RPMI8226 (cell line): ENCODE measurements around the gene BCO2.

Experiments
- DNase-seq: peaks from one replicate; pipeline ENCODE4 v3.0.0-alpha.2; 2015

BCO2 gene

DNA sequence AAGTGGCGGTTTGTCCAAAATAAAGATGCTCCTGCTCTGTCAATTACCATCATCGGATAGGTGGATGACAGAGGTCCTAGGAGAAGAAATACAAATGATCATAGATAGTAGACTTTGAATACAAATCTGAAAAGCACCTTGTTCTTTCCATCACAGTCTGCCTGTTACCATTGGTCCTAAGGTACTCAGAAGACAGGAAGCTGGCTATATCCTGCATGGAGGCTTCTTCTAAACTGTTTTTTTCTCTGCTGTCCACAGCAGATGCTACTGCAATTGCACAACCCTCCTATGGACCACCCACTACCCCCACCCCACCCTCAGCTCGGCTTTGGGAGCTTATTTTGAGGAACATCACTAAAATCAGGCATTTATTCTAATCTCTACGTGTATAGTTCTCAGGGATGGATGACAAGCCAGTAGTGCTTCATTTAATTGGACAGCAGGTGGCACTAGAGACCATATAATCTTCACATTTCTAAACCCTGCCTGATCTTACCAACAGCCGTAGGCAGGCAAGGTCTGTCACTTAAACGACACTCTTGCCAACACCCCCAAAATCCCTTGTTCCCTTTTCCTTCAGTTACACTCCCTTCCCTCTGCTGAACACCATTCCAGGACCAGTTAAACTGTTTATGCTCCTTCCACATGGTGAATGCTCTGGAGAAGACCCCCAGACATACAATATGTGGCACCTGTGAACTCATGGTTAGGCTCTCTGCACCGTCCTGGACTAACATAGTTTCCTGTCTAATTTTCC is 44.3 kb downstream of the BCO2 start:
- peak; percentile 76 for DNase-seq

DNA sequence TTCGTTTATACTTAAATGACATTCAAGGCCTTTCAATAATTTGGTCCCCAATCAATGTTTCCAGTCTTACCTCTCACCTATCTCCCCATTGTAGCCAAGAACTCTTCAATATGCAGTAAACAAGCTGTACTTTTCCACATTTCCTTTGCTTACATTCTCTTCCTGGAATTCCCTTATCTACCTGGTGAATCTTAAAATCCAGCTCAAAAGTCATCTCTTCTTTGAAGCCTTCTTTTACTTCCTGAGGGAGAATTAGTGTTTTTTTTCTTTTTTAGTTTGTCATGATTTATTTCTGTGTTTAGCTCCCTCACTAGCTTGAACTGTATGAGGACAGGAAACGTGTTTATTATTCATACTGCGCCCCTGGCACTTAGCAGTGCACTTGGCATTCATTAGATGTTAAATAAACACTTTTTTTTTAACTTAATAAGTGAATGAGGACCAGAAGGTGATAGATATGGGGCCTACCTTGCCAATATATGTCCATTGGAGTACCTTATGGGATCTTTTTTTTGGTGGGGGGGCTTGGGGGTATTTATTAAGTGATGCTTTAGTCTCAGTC is 46.0 kb downstream of the BCO2 start:
- no peak for DNase-seq

- DNase-seq = no peak
These were observed 47.0 kb downstream of the BCO2 start for GRCh38 chr11:112222303-112222702.

DNA sequence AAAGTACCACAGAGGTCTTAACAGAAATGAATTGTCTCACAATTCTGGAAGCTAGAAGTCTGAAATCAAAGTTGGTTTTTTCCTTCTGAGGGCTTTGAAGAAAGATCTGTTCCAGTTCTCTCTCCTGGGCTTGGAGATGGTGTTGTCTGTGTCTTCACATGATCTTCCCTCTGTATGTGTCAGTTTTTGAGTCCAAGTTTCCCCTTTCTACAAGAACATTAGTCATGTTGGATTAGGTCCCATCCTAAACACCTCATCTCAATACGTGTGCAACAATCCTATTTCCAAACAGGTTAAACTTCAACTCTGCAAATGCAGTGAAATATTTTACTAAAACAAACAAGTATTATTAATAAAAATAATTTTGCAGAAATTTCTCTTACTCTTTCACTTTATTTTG is 47.8 kb downstream of the BCO2 start:
- no peak for DNase-seq

GRCh38 chr11:112223754-112224532 is 48.6 kb downstream of the BCO2 start:
- DNase-seq = no peak

DNA sequence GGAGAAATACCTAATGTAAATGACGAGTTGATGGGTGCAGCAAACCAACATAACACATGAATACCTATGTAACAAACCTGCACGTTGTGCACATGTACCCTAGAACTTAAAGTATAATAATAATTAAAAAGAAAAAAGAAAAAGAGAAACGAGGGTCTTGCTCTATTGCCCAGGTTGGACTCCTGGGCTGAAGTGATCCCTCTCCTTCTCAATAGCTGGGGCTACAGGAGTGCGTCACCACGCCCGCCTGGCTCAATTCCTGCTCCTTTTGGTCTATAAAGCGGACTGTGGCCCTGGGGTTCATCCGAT is 50.4 kb downstream of the BCO2 start:
- DNase-seq = no peak

GRCh38 chr11:112226062-112226830 is 50.9 kb downstream of the BCO2 start, which contains the start of gene PTS:
Gene PTS, plus strand, starts transcription at chr11:112226428. Its CDS starts 16 bp downstream, at chr11:112226444.
- DNase-seq = peak; percentile 94

- DNase-seq = peak; percentile 21
These were observed 51.6 kb downstream of the BCO2 start for GRCh38 chr11:112226831-112227401.

DNA sequence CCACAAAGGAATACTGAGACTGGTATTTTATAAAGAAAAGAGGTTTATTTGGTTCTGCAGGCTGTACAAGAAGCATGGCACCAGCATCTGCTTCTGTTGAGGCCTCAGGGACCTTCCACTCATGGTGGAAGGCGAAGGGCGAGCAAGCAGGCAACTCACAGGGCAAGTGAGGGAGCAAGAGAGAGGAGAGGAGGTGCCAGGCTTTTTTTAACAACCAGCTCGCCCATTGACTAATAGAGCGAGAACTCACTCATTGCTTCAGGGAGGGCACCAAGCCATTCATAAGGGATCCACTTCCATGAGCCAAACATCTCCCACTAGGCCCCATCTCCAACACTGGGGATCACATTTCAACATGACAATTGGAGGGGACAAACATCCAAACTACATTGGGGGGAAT is 52.2 kb downstream of the BCO2 start:
- DNase-seq = no peak

DNA sequence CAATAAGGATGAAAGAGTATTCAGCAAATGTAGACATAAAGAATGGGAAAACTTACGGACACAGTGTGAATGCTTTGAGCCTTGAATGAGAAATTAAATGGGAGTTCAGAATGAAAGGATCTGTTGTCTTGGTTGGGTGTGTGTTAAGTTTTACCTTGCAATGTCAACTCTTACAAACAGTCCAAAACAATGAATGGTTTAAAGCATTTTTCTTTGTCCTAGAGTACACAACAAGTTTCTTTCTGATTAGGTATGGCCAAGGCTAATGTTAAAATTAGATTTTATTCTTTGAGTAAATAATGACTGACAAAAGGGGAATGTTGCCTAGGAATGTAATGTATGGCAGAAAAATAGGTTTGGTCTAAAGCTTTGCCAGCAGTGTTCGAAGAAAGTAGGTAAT is 53.4 kb downstream of the BCO2 start:
- DNase-seq = no peak

DNA sequence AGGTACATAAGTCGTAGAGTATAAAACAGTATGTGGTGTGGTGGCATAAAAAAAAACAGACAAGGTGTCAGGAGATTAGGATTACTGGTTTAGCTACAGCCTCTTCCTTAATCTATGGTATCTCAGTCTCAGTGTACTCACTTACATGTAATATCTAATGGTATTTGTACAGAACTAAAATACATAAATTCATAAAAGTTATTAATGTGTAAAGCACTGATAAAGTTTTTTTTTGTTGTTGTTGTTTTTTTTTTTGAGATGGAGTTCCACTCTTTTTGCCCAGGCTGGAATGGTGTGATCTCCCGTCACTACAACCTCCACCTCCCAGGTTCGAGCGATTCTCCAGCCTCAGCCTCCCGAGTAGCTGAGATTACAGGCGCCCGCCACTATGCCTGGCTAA is 53.8 kb downstream of the BCO2 start:
- DNase-seq = no peak

- no peak for DNase-seq
These were observed 54.6 kb downstream of the BCO2 start for GRCh38 chr11:112229746-112230433.

- no peak for DNase-seq
These were observed 56.6 kb downstream of the BCO2 start for GRCh38 chr11:112231952-112232351.

GRCh38 chr11:112235750-112236390 is 60.6 kb downstream of the BCO2 start:
- DNase-seq = no peak

GRCh38 chr11:112237451-112237850 is 62.1 kb downstream of the BCO2 start:
- DNase-seq = no peak

DNA sequence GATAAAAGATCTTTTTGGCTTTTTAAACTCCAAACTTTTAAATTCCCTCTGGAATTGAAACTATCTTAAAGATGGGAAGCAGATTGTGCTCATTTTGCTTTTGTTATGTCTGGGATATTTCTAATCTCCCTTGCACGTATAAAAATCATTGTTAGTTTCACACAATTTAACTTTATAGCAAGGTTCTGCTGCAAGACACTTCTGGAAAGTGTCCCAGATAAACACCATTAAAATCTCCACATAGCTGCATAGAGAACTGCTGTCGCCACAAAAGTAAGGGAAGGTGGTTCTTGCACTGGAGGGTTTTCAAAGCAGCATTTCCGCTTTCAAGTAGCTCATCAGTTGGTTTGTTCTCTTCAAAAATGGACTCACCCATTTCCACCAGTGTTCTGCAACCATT is 62.7 kb downstream of the BCO2 start:
- no peak for DNase-seq

GRCh38 chr11:112241486-112241885 is 66.2 kb downstream of the BCO2 start:
- no peak for DNase-seq

DNA sequence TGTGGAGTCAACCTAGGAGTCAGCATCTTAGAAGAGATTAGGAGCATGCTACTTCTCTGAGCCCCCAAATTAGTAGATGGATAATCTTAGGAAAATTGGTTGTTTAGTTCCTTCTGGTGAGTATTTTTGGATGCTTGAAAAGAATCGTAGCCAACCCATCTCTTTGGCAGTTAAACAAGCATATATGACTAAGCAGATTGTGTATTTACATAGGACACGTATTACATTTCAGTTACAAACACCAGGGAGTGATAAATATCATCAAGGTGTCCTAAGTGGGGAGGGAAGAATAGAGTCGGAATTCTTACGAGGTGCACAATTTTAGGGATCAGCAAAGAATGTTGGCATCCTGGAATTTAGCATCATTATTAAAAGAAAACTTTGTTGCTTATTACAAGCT is 71.9 kb downstream of the BCO2 start:
- DNase-seq = no peak

- DNase-seq = no peak
These were observed 72.9 kb downstream of the BCO2 start for GRCh38 chr11:112248201-112248600.

- DNase-seq = no peak
These were observed 74.7 kb downstream of the BCO2 start for GRCh38 chr11:112249871-112250610.

GRCh38 chr11:112253605-112254242 is 78.4 kb downstream of the BCO2 start:
- no peak for DNase-seq
